Ascending aorta (tissue), 2 donors: ENCODE results near the gene ELF2. TPM values are rescaled to one million over a fixed set of nuclear protein-coding genes. Genes with fewer than 3 reads are reported as not detected.

Experiments used
- DNase-seq, 2 donors: peaks; one replicate each; pipeline ENCODE4 v3.0.0-alpha.2; 2019; ENCODE audit warnings: low spot score in 2 of 2
- H3K27ac ChIP-seq, 2 donors: fragments of 200-600 bp; sonication (generic); one replicate each; pipeline ENCODE4 v1.5.1; 2016 to 2017; ENCODE audit warnings: mild to moderate bottlenecking in 1 of 2
- H3K27me3 ChIP-seq: fragments of 200-600 bp; sonication (generic); one replicate; pipeline ENCODE4 v1.5.1; 2017
- H3K36me3 ChIP-seq, 2 donors: fragments of 200-600 bp; sonication (generic); one replicate each; pipeline ENCODE4 v1.5.1; 2016
- H3K4me1 ChIP-seq, 2 donors: fragments of 200-600 bp; sonication (generic); one replicate each; pipeline ENCODE4 v1.5.1; 2016 to 2017; ENCODE audit warnings: mild to moderate bottlenecking in 1 of 2
- H3K4me3 ChIP-seq, 2 donors: fragments of 200-600 bp; sonication (generic); one replicate each; pipeline ENCODE4 v1.5.1; 2016 to 2017; ENCODE audit warnings: mild to moderate bottlenecking in 1 of 2
- H3K9me3 ChIP-seq, 2 donors: fragments of 200-600 bp; sonication (generic); one replicate each; pipeline ENCODE4 v1.5.1; 2016
- intact Hi-C: fragments of 100-400 bp; cut with DNase I; formaldehyde crosslinking; loops from one replicate; pipeline ENCODE4 v1.15.1; 2023
- total RNA-seq: library from RNA; depleted of rRNA; stranded (reverse); fragments of >200 nt; gene quantifications from one replicate; pipeline ENCODE4 v1.1.0, GENCODE V29; 2016
- TF ChIP-seq, protein P1 (sequence below), 3 experiments: fragments of 200-600 bp in 2 of 3; fragments of 450-650 bp in 1 of 3; sonication (generic) in 2 of 3; IDR thresholded peaks; one replicate each; pipeline ENCODE4 v1.5.1; 2016 to 2019; ENCODE audit warnings: antibody characterized with exemption in 3 of 3, mild to moderate bottlenecking in 1 of 3, moderate library complexity in 1 of 3

Gene ELF2
- total RNA-seq, 1 donor from 2014 or later = 20.3 TPM

DNA sequence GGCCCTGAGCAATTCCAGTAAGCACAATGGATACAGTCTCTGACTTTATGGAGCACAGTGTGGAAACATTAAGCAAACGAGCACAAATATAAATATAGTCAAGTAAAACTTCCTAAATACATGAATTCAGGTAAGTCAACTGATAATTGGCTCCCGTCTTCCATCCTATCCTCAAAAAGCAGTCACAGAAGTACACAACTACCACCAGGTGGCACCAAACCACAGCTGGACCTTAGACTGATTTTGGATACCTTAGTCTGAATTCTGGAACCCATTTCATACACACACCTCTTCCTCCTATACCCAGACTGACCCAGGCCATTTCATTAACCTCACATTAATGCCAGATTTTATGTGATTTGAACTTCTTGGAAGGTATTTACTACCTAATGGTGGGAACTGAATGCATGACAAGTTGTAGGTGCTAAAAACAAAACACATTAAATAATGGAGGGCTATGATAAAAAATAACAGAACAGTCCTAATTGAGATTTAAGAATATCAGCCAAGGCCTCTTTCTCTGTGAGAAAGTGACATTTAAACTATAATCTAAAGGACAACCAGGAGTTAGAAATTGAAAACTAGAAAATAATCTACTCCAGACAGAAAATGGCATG is 77.5 kb downstream of the ELF2 start:
- peak in 1 of 2 donors; percentile 74 for DNase-seq
- H3K36me3 ChIP-seq = peaks cover 0 to 5% of the 10 kb centered on the region in 2 donors
- TF ChIP-seq, protein P1, sequence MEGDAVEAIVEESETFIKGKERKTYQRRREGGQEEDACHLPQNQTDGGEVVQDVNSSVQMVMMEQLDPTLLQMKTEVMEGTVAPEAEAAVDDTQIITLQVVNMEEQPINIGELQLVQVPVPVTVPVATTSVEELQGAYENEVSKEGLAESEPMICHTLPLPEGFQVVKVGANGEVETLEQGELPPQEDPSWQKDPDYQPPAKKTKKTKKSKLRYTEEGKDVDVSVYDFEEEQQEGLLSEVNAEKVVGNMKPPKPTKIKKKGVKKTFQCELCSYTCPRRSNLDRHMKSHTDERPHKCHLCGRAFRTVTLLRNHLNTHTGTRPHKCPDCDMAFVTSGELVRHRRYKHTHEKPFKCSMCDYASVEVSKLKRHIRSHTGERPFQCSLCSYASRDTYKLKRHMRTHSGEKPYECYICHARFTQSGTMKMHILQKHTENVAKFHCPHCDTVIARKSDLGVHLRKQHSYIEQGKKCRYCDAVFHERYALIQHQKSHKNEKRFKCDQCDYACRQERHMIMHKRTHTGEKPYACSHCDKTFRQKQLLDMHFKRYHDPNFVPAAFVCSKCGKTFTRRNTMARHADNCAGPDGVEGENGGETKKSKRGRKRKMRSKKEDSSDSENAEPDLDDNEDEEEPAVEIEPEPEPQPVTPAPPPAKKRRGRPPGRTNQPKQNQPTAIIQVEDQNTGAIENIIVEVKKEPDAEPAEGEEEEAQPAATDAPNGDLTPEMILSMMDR (IDR thresholded peaks at IDR 0.05) = peak; percentile 67 to 80 (median 74)
- no peak overlapping the region for H3K4me3 ChIP-seq
- intact Hi-C loops = loop anchor here (1.0 to 5.0 kb wide), 3 partner anchors 77 to 196 kb away; partner anchors contain the start of gene ELF2
- H3K27ac ChIP-seq = no peak overlapping the region
- H3K27me3 ChIP-seq = no peaks in the 10 kb centered on the region
- no peaks in the 10 kb centered on the region for H3K4me1 ChIP-seq
- H3K9me3 ChIP-seq = no peaks in the 10 kb centered on the region

DNA sequence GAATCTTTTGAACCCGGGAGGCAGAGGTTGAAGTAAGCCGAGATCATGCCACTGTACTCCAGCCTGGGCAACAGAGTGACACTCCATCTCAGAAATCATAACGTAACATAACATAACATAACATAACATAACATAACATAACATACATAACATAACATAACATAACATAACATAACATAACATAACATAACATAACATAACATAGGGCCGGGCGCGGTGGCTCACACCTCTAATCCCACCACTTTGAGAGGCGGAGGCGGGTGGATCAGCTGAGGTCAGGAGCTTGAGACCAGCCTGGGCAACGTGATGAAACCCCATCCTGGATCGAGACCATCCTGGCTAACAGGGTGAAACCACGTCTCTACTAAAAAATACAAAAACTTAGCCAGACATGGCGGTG is 84.7 kb downstream of the ELF2 start:
- Histone ChIP-seq H3K4me1 (no peaks in the 10 kb centered on the region), H3K27ac (no peak overlapping the region), H3K9me3 (no peaks in the 10 kb centered on the region), H3K36me3 (peaks cover 0 to 11% of the 10 kb centered on the region in 2 donors), H3K27me3 (no peaks in the 10 kb centered on the region), H3K4me3 (no peak overlapping the region)
- DNase-seq = no peak
- intact Hi-C loops = no loop called here
- TF ChIP-seq, protein P1 (IDR thresholded peaks at IDR 0.05) = no peak

DNA sequence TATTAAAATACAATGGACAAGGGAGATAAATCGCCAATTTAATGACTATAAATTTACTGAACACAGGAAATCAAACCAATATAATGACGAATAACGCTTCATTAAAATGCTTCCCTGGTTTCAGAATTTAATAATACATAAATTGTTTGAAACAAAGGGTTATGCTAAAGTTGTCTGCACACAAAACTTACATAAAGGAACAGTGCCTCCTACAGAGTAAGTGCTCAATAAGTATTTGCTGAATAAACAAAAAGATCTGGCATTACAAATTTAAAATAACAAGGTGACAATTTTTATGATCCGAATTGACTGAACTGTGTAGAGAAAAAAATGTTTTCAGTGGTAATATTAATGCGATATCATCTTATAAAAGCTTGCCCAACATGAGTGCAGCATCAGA is 91.9 kb downstream of the ELF2 start:
- TF ChIP-seq, protein P1 (IDR thresholded peaks at IDR 0.05) = peak in 1 of 3 experiments; percentile 15
- Histone ChIP-seq H3K27ac (peak overlapping the region; percentile 81 to 97), H3K27me3 (no peaks in the 10 kb centered on the region), H3K36me3 (no peaks in the 10 kb centered on the region), H3K4me3 (peak overlapping the region; percentile 83 to 92), H3K4me1 (peaks cover 0 to 6% of the 10 kb centered on the region in 2 donors), H3K9me3 (no peaks in the 10 kb centered on the region)
- DNase-seq = no peak
- intact Hi-C loops = loop anchor here (5.0 to 10.0 kb wide), 2 partner anchors 470 to 1558 kb away; partner anchors contain the start of gene SETD7

DNA sequence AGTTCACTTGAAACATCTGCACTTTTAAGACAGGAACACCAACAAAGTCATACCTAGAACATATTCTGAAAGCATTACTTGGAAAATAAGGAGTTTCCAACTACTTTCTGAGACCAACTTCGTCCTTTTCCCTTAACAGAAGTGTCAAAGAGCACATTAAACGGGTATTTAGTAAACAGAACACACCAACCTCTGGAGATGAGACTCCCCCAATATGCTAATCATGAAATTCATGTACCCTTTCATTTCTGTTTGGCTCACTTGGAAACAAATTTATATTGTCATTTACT is 92.3 kb downstream of the ELF2 start:
- DNase-seq = no peak
- intact Hi-C loops = loop anchor here (1.0 to 10.0 kb wide), 5 partner anchors 52 to 1557 kb away; partner anchors contain the start of genes NOCT and SETD7
- H3K27ac ChIP-seq = peak overlapping the region; percentile 81 to 97

DNA sequence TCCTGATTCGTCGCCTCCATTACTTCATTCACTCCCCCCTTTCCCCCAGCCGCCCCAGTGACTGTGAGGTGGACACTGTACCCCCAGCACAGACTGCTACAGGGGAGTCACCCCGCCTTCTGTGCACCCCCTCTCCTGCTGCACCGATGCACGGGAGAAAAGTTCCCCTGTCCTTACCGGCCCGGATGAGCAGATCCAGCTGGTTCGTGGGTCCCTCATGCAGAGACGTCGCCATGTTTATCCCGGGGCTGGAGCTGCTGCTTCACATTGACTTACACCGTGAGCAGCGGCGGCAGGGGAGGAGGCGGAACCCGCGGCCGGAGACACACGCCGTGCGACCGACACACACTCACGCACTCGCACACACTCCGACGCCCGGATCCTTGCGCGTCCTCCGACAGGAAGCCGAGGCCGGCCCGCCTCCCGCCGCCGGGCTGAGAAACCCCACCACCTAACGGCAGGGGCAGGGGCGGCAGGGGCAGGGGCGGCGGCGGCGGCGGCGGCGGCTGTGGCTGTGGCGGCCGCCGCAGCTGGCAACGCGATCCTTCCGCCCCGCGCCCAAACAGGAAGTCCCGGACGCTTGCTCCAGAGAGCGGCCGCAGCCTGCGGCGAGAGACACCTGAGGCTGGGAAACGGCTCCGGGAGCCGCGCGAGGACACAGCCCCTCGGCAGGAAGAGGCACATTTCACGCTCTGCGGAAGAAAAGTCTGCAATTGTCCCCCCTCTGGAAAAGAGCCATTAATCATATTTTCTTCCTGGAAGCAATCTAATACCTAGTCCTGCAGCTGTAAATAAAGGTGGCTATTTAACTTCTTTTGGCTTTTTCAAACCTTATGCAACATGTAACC is 92.8 kb downstream of the ELF2 start:
- intact Hi-C loops = loop anchor here (1.0 to 10.0 kb wide), 6 partner anchors 52 to 471 kb away; partner anchors contain the start of genes NAA15, NOCT and SETD7
- H3K27ac ChIP-seq = peak overlapping the region; percentile 81 to 97

More for the DNA sequence above, 92.3 kb downstream of the ELF2 start:
- H3K36me3 ChIP-seq = no peaks in the 10 kb centered on the region
- H3K9me3 ChIP-seq = no peaks in the 10 kb centered on the region
- H3K4me3 ChIP-seq = peak overlapping the region; percentile 83 to 92
- H3K4me1 ChIP-seq = peaks cover 0 to 6% of the 10 kb centered on the region in 2 donors
- no peaks in the 10 kb centered on the region for H3K27me3 ChIP-seq
- TF ChIP-seq, protein P1 (IDR thresholded peaks at IDR 0.05) = no peak

More for the DNA sequence above, 92.8 kb downstream of the ELF2 start:
- DNase-seq = peak; percentile 60 to 93
- Histone ChIP-seq H3K4me1 (peaks cover 0 to 6% of the 10 kb centered on the region in 2 donors), H3K27me3 (no peaks in the 10 kb centered on the region), H3K9me3 (no peaks in the 10 kb centered on the region), H3K4me3 (peak overlapping the region; percentile 83 to 92), H3K36me3 (no peaks in the 10 kb centered on the region)
- TF ChIP-seq, protein P1 (IDR thresholded peaks at IDR 0.05) = peak in 2 of 3 experiments; percentile 25 to 40
